ENCODE data around the gene DNAJC1.

The DNAJC1 gene

GRCh38 chr10:22043327-22043633, 39.8 kb upstream of the DNAJC1 start:
- TF ChIP-seq REST (IDR thresholded peaks at IDR 0.05; ENCODE audit: insufficient read depth in 1 of 2, low read depth in 2 of 2, low read length in 2 of 2), result no peak
- TF ChIP-seq FOXP2 (optimal IDR thresholded peaks at IDR 0.05; ENCODE audit: borderline replicate concordance, extremely low read depth, extremely low read length, insufficient read depth), result no peak
- TF ChIP-seq TAF1 (IDR thresholded peaks at IDR 0.05; ENCODE audit: borderline replicate concordance, insufficient read depth, low read length), result no peak
- TF ChIP-seq SIN3A (IDR thresholded peaks at IDR 0.05; ENCODE audit: borderline replicate concordance, insufficient read depth, low read length), result no peak
- TF ChIP-seq POLR2AphosphoS5 (IDR thresholded peaks at IDR 0.05; ENCODE audit: low read depth, low read length), result no peak

GRCh38 chr10:22042557-22043326, 39.2 kb upstream of the DNAJC1 start:
- TF ChIP-seq REST (IDR thresholded peaks at IDR 0.05; ENCODE audit: insufficient read depth in 1 of 2, low read depth in 2 of 2, low read length in 2 of 2) (no peak), SIN3A (IDR thresholded peaks at IDR 0.05; ENCODE audit: borderline replicate concordance, insufficient read depth, low read length) (no peak), POLR2AphosphoS5 (IDR thresholded peaks at IDR 0.05; ENCODE audit: low read depth, low read length) (no peak), FOXP2 (optimal IDR thresholded peaks at IDR 0.05; ENCODE audit: borderline replicate concordance, extremely low read depth, extremely low read length, insufficient read depth) (no peak), TAF1 (IDR thresholded peaks at IDR 0.05; ENCODE audit: borderline replicate concordance, insufficient read depth, low read length) (no peak)

GRCh38 chr10:22034333-22034732, 30.8 kb upstream of the DNAJC1 start:
- TF ChIP-seq SIN3A (IDR thresholded peaks at IDR 0.05; ENCODE audit: borderline replicate concordance, insufficient read depth, low read length), result no peak
- TF ChIP-seq TAF1 (IDR thresholded peaks at IDR 0.05; ENCODE audit: borderline replicate concordance, insufficient read depth, low read length), result no peak
- no peak for TF ChIP-seq FOXP2 (optimal IDR thresholded peaks at IDR 0.05; ENCODE audit: borderline replicate concordance, extremely low read depth, extremely low read length, insufficient read depth)
- no peak for TF ChIP-seq REST (IDR thresholded peaks at IDR 0.05; ENCODE audit: insufficient read depth in 1 of 2, low read depth in 2 of 2, low read length in 2 of 2)
- no peak for TF ChIP-seq POLR2AphosphoS5 (IDR thresholded peaks at IDR 0.05; ENCODE audit: low read depth, low read length)

GRCh38 chr10:22030421-22030820, 26.9 kb upstream of the DNAJC1 start:
- no peak for TF ChIP-seq POLR2AphosphoS5 (IDR thresholded peaks at IDR 0.05; ENCODE audit: low read depth, low read length)
- no peak for TF ChIP-seq REST (IDR thresholded peaks at IDR 0.05; ENCODE audit: insufficient read depth in 1 of 2, low read depth in 2 of 2, low read length in 2 of 2)
- no peak for TF ChIP-seq FOXP2 (optimal IDR thresholded peaks at IDR 0.05; ENCODE audit: borderline replicate concordance, extremely low read depth, extremely low read length, insufficient read depth)
- no peak for TF ChIP-seq SIN3A (IDR thresholded peaks at IDR 0.05; ENCODE audit: borderline replicate concordance, insufficient read depth, low read length)
- TF ChIP-seq TAF1 (IDR thresholded peaks at IDR 0.05; ENCODE audit: borderline replicate concordance, insufficient read depth, low read length), result no peak

Measured in PFSK-1 (cell line).